ENCODE data around the gene SH3PXD2B.

- TF ChIP-seq CTCF (conservative IDR thresholded peaks at IDR 0.05; ENCODE audit: low read depth, low read length) (no peak), POLR2A (IDR thresholded peaks at IDR 0.05; ENCODE audit: low read depth, low read length) (no peak), MAFK (IDR thresholded peaks at IDR 0.05; ENCODE audit: low read depth, low read length) (no peak), FOS (IDR thresholded peaks at IDR 0.05; ENCODE audit: low read depth, low read length) (no peak)
Measured at GRCh38 chr5:172433513-172433912, 20.8 kb downstream of the SH3PXD2B start.

Data from IMR-90 (cell line).